LoVo (cell line): ENCODE results near the gene WDFY4.

Experiments
- DNase-seq: peaks from one replicate; pipeline ENCODE4 v3.0.0-alpha.2; 2016; ENCODE audit warnings: low spot score

The WDFY4 gene

DNA sequence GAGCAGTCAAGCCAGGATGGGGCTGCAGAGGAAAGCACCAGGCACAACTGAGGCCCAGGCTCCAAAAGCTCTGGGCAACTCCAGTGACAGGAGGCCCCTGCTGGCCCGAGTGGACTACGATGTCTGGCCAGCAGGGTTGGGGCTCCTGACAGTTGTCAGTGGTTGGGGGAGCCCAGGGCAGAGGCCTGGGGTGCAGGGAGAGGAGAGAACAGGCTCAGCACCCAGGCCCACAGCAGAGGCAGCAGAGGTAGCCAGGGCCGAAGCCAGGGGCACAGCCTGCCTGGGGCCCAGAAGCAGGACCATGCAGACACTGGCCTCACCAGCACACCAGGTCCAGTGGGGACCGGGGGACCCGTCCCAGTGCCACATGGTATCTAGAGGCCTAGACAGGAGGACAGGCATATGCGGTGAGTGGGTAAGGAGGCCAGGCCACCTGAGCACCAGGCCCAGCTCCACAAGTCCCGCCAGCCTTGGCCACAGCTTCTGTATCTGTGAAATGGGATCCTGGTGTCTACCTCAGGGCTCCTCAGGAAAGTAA lies 301.0 kb downstream of the WDFY4 start:
- no peak for DNase-seq

- no peak for DNase-seq
These were observed 305.6 kb downstream of the WDFY4 start for GRCh38 chr10:48990226-48990625.

GRCh38 chr10:48993627-48994026 lies 309.0 kb downstream of the WDFY4 start:
- DNase-seq = no peak

GRCh38 chr10:48996329-48996728 lies 311.7 kb downstream of the WDFY4 start:
- no peak for DNase-seq

DNA sequence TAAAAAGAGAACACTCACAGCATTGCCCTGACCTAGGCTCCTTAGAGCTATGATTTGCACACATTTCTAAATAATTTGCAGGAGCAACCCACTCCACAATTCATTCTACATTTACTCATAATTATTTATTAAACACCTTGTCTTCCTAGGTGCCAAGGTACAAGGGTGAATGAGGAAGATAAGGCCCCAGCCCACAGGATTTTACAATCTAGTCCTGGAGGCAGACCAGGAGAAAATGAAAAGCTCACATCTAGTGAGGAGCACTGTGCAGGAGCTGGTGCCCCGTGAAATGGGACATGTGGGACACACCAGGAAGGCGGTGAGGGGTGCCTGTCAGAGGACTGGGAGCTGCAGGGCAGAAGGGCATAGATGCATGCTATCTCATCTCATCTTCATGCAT lies 314.7 kb downstream of the WDFY4 start:
- DNase-seq = no peak

GRCh38 chr10:49000437-49001398 lies 316.0 kb downstream of the WDFY4 start:
- DNase-seq = no peak

DNA sequence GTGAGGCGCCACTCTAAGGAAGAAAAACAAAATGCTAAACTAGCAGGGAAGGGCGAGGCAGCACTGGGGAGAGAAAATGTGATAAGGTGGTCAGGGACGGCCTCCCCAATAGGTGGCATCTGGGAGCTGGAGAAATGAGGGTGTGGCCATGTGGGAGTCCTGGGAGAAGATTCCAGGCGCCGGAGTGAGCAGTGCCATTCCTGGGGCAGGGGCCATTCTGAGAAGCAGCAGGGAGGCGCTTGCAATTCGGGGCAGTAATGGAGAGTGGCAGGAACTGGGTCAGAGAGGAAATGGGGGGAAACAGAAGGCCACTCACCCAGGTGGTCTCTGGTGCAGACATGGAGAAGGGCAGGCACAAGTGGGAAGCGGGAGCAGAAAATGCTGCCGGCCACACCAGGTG lies 316.7 kb downstream of the WDFY4 start:
- no peak for DNase-seq

DNA sequence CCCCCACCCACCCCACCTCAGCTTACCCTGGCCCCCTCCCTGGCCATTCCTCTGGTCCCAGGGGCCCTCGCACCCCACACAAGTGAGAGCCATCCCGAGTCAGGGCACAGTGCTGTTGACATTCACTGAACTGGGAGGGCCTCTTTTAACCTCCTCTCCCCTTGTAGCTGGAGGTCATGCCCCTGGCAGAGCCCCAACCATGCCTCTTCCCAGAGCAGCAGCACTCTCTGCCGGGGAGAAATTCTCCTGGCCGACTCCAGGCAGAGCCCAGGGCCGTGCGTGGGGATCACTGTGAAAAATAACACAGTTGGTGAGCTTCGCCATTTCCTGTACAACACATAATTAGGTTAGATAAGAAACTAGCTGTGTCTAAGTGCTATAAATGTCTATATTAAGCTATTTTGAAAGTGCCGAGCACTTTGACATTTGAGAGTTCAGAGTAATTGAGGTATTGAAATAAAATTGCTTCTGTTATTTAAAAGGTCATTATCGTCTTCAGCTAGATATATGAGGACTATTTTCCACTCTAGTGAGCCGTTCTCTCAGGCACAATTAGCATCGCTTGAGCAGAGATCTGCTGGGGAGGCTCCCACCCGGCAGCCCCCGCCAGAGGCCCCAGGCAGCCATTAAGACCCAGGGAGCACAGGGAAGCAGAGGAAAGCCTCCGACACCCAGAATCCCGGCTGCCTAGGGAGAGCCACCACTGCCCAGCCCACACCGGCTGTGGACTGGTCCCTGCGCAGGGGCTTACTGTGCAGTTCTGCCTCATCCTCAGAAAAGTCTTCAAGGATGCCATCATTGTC lies 317.4 kb downstream of the WDFY4 start:
- DNase-seq = no peak

GRCh38 chr10:49005270-49005669 lies 320.6 kb downstream of the WDFY4 start:
- no peak for DNase-seq

GRCh38 chr10:49007129-49007528 lies 322.5 kb downstream of the WDFY4 start:
- DNase-seq = no peak

DNA sequence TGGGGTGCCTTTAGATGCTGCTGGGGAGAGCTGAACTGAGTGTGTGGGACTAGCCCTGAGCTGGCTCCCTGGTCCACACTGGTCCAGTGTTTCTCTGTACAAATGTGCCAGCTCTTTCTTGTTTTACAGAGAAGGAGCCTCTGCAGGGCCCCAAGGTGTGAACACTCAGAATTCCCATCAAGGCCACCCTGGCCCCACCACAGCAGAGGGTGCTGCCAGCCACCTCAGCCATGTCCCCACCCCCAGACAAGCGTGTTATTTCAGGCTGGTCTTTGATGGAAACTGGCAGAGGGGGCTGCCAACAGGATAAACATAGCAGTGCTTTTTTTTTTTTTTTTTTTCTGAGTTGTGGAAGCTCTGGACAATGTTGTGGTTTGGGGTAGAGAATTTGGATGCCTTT lies 323.4 kb downstream of the WDFY4 start:
- no peak for DNase-seq

GRCh38 chr10:49008505-49009198 lies 324.0 kb downstream of the WDFY4 start:
- DNase-seq = no peak

DNA sequence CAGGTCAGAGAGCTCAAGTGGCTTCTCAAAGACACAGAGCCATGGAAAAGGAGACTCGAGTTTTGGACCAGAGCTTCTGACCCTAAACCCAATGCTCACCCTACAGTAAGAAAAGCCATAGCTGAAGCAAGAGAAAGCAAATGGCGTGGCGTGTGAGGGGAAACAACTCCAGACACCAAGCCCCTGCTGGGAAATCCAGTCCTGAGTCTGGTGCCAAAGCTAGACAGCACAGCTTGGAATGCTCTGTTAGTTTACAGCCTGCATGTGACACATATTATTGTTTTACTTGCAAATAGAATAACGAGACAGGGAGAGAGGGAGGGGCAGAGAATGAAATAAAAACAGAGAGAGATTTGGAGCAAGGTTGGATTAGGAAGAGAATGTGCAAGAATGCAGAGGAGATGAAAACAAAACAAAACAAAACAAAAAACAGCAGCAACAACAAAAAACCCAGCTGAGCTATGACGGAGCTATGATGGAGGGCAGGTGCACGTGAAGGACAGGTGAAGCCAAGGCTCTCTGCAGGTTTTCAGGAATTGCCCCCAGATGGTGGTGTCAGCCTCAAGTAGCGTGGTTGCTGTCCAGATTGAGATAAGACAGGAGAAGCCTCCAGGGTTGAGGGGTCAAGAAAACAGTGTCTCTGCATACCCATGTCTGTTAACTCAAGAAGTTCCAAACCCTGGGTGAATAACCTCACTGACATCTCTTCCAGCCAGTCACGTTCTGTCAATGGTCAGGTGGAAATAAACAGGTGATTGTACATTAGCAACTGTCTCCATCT lies 324.7 kb downstream of the WDFY4 start:
- DNase-seq = no peak

DNA sequence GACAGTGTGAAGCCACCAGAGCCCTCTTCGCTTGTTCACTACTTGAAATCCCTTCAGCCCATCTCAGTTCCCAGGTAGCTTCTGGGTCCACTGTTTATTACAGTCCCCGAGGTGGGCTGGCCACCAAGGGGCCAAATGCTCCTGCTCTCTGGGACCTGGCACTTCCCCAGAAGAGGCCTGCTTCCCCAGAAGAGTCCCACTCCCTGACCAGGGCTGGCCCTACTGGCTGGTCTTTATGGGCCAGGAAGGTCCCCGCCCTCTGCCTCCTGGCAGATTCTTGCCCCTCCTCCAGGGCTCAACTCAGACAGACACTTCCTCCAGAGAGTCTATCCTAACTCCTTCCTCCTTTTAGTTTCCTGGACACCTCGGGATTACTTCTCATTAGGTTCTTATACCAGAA lies 325.6 kb downstream of the WDFY4 start:
- no peak for DNase-seq

DNA sequence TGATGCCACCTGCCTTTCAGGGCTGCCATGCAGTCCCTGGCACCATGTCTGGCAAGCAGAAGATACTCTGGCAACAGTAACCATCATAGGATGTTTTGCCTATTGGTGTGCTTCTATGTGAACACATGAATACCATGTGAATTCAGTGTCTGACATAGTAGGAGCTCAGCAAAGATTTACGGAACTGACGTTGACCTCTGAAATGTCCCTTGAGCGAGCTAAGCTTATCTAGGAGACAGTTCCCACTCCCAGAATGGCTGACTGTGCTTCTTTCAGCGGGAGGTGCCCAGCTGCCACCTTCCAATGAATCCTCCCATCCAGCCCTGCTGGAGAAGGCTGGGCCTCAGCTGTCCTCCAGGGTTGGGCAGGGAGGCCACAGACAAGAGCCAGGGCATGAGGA lies 326.2 kb downstream of the WDFY4 start:
- no peak for DNase-seq

- no peak for DNase-seq
These were observed 327.1 kb downstream of the WDFY4 start for GRCh38 chr10:49011756-49012155.

DNA sequence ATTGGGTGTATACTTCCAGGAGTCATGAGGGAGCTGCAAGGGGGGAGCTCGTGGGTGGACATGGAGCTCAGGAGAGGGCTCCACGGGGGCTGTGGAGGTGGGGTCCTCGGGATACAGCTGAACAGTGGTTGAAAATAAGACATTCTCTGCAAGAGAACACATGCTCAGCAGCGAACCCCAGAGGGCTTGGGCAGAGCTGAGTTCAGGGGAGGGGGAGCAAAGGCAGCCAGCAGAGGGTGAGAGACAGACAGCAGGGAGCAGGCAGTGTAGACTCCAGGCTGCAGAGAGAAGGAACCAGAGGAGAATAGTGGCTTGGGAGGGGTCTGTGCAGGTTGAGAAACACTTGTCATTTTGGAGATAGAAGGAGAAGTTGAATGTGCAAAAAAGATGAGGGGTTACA lies 327.9 kb downstream of the WDFY4 start:
- DNase-seq = no peak

GRCh38 chr10:49015700-49016099 lies 331.0 kb downstream of the WDFY4 start:
- no peak for DNase-seq

- no peak for DNase-seq
These were observed 337.0 kb downstream of the WDFY4 start for GRCh38 chr10:49021685-49022084.

DNA sequence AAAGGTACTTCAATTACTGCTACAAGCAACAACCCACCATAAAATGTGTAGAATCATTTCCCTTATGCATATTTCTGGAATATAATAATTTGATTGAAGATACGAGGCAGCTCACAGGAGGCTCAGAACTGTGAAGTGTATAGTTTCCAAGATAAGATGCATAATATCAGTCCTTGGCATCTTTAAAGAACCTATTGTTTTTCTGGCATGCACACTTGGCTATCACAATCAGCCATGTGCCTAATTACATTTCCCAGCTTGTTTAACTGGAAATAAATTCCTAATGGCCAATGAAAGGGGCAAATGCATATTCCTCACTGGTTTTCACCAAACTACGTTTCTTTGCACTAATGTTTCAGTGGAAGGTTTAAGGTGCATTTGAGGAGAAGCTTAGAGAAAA lies 338.4 kb downstream of the WDFY4 start:
- DNase-seq = no peak

- no peak for DNase-seq
These were observed 339.1 kb downstream of the WDFY4 start for GRCh38 chr10:49023752-49024151.
